K562 (cell line): ENCODE data around the gene PRPSAP1. TPM values are rescaled to one million over a fixed set of nuclear protein-coding genes. Genes with fewer than 3 reads are reported as not detected.

Experiments
- CCNT2 ChIP-seq: IDR thresholded peaks from 2 replicates; pipeline ENCODE4 v1.6.1; 2011; ENCODE audit warnings: borderline replicate concordance, low read depth, mild to moderate bottlenecking, moderate library complexity, mixed read lengths, low read length; ENCODE audit not compliant: insufficient read length; ENCODE audit errors: extremely low read depth
- GTF2A2 ChIP-seq: IDR thresholded peaks from 2 replicates; pipeline ENCODE4 v1.6.1; 2016; ENCODE audit warnings: mild to moderate bottlenecking, missing genetic modification characterization, missing compliant biosample characterization
- HDAC1 ChIP-seq, 2 experiments: fragments of 450-650 bp; IDR thresholded peaks; 2 replicates each; pipeline ENCODE4 v1.6.1; 2016 to 2017; ENCODE audit warnings: inconsistent platforms in 1 of 2, mild to moderate bottlenecking in 1 of 2, moderate library complexity in 1 of 2
- POU5F1 ChIP-seq: fragments of 150-350 bp; IDR thresholded peaks from 2 replicates; pipeline ENCODE4 v1.6.1; 2014; ENCODE audit warnings: borderline replicate concordance, low read length, low read depth, mild to moderate bottlenecking; ENCODE audit not compliant: partially characterized antibody
- ZBTB7A ChIP-seq: IDR thresholded peaks from 2 replicates; pipeline ENCODE4 v1.6.1; 2011; ENCODE audit warnings: low read depth, mild to moderate bottlenecking, low read length, moderate library complexity, borderline replicate concordance; ENCODE audit not compliant: control insufficient read depth
- polyA plus RNA-seq, 8 experiments: library from polyadenylated mRNA; depleted of rRNA in 4 of 8; stranded (reverse) in 5 of 8; unstranded in 3 of 8; fragments of >200 nt; fragmentation: Nextera tagmentation in 2 of 8; fragmentation: Illumina TruSeq in 1 of 8; extraction: Ambion mirVana in 2 of 8; extraction: Trizol in 1 of 8; gene quantifications; 2 replicates each; pipeline versions ENCODE4 v1.2.1 to v1.2.3, GENCODE V29; 2011 to 2014; ENCODE audit warnings: inconsistent platforms in 1 of 8, missing spikeins in 1 of 8
- total RNA-seq, 7 experiments: library from RNA; depleted of rRNA in 6 of 7; stranded (reverse); fragments of >200 nt in 6 of 7; fragmentation: Illumina TruSeq in 2 of 7; extraction: Trizol in 2 of 7; gene quantifications; 2 replicates each; pipeline versions ENCODE4 v1.2.1 to v1.2.3, GENCODE V29; 2011 to 2021; ENCODE audit warnings: low replicate concordance in 1 of 7
- TF ChIP-seq, protein P1 (sequence below): fragments of 200-600 bp; sonication (generic); IDR thresholded peaks from one replicate; pipeline ENCODE4 v1.6.1; 2012; ENCODE audit warnings: mild to moderate bottlenecking, low read depth, low read length, inconsistent platforms
- TF ChIP-seq, protein P2 (sequence below): fragments of 250-450 bp; sonication (Bioruptor Pico); IDR thresholded peaks from 2 replicates; pipeline ENCODE4 v1.5.0; 2020; ENCODE audit warnings: mild to moderate bottlenecking, borderline replicate concordance

PRPSAP1 gene
- total and polyA plus RNA-seq, 9 of the 15 experiments (the other 6 are each of a cell fraction or from before 2014, with no cell fraction given): 21.9 to 77.1 (median 40.8) TPM

DNA sequence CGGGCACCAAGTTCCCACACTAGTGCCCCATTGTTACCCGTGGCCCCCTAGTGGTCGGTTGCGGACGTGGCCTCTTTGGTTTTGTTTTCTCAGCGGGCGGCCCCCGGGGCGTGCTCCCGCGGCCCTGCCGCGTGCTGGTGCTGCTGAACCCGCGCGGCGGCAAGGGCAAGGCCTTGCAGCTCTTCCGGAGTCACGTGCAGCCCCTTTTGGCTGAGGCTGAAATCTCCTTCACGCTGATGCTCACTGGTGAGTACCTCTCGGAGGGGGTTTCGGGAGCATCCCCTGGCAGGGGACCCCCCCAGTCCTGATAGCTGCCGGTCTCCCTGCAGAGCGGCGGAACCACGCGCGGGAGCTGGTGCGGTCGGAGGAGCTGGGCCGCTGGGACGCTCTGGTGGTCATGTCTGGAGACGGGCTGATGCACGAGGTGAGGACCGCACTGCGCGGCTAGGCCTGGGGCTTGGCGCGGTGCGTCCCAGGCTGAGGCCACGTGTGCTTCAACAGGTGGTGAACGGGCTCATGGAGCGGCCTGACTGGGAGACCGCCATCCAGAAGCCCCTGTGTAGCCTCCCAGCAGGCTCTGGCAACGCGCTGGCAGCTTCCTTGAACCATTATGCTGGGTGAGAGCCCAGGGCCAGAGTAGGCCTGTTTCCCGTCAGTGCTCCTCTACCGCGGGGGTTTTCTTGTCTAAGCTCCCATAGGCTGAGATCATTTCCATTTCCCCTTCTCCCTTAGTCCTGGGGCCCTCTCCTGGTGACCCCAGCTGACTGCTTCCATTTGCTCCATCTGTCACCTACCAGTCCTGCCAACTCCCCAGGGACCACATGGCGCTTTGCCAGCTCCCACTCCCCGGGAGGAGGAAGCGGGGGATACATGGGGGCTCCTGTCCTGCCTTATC lies 32.4 kb upstream of the PRPSAP1 start (continued):
- TF ChIP-seq, protein P1, sequence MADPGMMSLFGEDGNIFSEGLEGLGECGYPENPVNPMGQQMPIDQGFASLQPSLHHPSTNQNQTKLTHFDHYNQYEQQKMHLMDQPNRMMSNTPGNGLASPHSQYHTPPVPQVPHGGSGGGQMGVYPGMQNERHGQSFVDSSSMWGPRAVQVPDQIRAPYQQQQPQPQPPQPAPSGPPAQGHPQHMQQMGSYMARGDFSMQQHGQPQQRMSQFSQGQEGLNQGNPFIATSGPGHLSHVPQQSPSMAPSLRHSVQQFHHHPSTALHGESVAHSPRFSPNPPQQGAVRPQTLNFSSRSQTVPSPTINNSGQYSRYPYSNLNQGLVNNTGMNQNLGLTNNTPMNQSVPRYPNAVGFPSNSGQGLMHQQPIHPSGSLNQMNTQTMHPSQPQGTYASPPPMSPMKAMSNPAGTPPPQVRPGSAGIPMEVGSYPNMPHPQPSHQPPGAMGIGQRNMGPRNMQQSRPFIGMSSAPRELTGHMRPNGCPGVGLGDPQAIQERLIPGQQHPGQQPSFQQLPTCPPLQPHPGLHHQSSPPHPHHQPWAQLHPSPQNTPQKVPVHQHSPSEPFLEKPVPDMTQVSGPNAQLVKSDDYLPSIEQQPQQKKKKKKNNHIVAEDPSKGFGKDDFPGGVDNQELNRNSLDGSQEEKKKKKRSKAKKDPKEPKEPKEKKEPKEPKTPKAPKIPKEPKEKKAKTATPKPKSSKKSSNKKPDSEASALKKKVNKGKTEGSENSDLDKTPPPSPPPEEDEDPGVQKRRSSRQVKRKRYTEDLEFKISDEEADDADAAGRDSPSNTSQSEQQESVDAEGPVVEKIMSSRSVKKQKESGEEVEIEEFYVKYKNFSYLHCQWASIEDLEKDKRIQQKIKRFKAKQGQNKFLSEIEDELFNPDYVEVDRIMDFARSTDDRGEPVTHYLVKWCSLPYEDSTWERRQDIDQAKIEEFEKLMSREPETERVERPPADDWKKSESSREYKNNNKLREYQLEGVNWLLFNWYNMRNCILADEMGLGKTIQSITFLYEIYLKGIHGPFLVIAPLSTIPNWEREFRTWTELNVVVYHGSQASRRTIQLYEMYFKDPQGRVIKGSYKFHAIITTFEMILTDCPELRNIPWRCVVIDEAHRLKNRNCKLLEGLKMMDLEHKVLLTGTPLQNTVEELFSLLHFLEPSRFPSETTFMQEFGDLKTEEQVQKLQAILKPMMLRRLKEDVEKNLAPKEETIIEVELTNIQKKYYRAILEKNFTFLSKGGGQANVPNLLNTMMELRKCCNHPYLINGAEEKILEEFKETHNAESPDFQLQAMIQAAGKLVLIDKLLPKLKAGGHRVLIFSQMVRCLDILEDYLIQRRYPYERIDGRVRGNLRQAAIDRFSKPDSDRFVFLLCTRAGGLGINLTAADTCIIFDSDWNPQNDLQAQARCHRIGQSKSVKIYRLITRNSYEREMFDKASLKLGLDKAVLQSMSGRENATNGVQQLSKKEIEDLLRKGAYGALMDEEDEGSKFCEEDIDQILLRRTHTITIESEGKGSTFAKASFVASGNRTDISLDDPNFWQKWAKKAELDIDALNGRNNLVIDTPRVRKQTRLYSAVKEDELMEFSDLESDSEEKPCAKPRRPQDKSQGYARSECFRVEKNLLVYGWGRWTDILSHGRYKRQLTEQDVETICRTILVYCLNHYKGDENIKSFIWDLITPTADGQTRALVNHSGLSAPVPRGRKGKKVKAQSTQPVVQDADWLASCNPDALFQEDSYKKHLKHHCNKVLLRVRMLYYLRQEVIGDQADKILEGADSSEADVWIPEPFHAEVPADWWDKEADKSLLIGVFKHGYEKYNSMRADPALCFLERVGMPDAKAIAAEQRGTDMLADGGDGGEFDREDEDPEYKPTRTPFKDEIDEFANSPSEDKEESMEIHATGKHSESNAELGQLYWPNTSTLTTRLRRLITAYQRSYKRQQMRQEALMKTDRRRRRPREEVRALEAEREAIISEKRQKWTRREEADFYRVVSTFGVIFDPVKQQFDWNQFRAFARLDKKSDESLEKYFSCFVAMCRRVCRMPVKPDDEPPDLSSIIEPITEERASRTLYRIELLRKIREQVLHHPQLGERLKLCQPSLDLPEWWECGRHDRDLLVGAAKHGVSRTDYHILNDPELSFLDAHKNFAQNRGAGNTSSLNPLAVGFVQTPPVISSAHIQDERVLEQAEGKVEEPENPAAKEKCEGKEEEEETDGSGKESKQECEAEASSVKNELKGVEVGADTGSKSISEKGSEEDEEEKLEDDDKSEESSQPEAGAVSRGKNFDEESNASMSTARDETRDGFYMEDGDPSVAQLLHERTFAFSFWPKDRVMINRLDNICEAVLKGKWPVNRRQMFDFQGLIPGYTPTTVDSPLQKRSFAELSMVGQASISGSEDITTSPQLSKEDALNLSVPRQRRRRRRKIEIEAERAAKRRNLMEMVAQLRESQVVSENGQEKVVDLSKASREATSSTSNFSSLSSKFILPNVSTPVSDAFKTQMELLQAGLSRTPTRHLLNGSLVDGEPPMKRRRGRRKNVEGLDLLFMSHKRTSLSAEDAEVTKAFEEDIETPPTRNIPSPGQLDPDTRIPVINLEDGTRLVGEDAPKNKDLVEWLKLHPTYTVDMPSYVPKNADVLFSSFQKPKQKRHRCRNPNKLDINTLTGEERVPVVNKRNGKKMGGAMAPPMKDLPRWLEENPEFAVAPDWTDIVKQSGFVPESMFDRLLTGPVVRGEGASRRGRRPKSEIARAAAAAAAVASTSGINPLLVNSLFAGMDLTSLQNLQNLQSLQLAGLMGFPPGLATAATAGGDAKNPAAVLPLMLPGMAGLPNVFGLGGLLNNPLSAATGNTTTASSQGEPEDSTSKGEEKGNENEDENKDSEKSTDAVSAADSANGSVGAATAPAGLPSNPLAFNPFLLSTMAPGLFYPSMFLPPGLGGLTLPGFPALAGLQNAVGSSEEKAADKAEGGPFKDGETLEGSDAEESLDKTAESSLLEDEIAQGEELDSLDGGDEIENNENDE: no peak
- TF ChIP-seq CCNT2: peak; percentile 23
- TF ChIP-seq, protein P2, sequence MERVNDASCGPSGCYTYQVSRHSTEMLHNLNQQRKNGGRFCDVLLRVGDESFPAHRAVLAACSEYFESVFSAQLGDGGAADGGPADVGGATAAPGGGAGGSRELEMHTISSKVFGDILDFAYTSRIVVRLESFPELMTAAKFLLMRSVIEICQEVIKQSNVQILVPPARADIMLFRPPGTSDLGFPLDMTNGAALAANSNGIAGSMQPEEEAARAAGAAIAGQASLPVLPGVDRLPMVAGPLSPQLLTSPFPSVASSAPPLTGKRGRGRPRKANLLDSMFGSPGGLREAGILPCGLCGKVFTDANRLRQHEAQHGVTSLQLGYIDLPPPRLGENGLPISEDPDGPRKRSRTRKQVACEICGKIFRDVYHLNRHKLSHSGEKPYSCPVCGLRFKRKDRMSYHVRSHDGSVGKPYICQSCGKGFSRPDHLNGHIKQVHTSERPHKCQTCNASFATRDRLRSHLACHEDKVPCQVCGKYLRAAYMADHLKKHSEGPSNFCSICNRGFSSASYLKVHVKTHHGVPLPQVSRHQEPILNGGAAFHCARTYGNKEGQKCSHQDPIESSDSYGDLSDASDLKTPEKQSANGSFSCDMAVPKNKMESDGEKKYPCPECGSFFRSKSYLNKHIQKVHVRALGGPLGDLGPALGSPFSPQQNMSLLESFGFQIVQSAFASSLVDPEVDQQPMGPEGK: no peak
- TF ChIP-seq ZBTB7A: no peak; the same call in 1 of the 2 replicates
- TF ChIP-seq HDAC1 (IDR thresholded peaks at IDR 0.05): 0 out of 4 replicates have a peak, but pooled peaks of 1 of the 2 experiments have one; percentile 10
- no peak for TF ChIP-seq GTF2A2 (tag)
- TF ChIP-seq POU5F1: no peak
